ENCODE results near the gene PRLH.
A peak's percentile ranks its signal among the peaks of the same experiment; 100 is the strongest.
"Not testable (repeated sequence)": the region's sequence is repeated elsewhere in the genome, so short reads cannot be mapped to it uniquely, and the experiment has no call there.

The PRLH gene

GRCh38 chr2:237602409-237602808 lies 36.0 kb downstream of the PRLH start:
- DNase-seq (ENCODE audit: low read depth): no peak

DNA sequence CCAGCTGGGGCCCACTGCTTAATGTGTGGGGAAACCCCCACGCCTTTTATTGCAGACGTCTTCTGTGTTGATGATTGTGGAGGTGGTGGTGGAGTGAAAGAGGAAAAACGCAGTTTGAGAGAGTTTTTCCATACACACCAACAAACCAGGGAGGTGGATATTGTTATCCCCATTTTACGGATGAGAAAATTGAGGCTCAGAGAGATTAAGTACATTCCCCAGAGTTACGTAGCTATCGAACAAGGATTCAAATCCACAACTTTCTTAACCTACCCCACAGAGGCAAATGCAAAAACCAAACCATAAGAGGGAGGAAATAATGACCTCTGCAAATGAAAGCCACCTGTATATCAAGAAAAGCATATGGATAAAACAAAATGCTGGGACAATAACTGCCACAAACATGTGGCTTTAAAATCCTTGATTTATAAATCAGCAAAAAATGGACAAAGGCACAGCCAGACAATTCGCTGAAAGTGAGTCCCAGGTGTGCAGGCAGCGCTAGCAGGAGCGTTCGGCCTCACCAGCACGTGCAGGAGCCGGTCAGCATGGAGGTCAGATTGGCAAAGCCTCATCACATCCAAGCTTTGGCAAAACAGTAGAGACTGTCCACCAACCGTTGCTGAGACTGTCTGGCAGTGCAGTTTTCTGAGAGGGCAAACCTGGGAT lies 36.8 kb downstream of the PRLH start:
- no peak for DNase-seq (ENCODE audit: low read depth)

DNA sequence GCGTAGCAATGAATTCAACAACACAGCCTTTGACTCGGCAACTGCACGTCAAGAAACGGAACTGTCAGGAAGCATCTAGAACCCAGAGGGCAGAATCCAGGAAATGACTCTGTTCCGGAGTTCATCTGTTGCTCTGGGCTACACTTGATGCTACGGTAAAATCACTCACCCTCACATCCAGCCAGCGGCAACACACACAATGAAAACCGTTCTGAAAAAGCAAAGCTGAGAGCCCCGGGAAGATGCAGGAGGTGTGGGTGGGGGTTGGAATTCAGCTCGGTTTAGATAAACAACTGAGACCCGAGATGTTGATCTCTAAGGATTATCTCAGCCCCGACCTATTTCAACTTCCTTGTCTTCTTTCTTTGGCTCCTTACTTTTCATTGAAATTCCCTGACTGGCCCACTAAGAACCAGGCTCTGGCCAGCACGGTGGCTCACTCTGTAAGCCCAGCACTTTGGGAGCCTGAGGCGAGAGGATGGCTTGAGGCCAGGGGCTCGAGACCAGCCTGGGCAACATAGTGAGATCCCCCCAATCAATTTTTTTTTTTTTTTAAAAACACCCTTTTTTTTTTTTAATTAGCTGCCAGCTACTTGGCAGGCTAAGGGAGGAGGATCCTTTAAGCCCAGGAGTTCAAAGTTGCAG lies 37.5 kb downstream of the PRLH start:
- DNase-seq (ENCODE audit: low read depth): peak; percentile 31

DNA sequence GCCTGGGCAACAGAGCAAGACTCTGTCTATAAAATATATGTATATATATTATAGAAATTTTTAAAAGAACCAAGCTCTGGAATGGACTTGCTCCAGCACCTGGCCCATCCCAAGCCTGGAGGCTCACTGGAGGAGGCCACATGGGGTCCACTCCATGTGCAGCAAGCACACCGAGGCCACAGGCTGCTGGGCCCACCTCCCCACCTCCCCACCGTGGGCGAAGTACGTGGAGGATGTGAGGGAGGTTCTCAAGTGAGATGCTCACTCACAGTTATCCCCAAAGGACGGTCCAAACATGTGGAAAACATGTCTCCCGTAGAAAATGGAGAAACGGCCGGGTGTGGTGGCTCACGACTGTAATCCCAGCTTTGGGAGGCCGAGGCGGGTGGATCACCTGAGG lies 38.0 kb downstream of the PRLH start:
- no peak for DNase-seq (ENCODE audit: low read depth)

DNA sequence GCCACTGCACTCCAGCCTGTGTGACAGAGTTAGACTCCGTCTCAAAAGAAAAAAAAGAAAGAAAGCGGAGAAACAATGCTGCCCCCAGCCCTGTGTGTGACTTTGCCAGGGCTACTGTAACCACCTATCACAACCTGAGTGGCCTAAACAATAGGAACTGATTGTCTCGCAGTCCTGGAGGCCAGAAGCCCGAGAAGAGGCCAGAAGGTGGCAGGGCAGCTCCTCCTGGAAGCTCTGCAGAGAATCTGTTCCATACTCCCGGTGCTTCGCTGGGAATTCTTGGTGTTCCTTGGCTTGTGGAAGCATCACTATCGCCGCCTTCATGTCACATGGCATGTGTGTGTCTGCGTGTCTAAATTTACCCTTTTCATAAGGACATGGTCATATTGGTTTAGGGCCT lies 38.6 kb downstream of the PRLH start:
- no peak for DNase-seq (ENCODE audit: low read depth)

GRCh38 chr2:237606522-237606921 lies 40.1 kb downstream of the PRLH start:
- DNase-seq (ENCODE audit: low read depth): not testable (repeated sequence)

DNA sequence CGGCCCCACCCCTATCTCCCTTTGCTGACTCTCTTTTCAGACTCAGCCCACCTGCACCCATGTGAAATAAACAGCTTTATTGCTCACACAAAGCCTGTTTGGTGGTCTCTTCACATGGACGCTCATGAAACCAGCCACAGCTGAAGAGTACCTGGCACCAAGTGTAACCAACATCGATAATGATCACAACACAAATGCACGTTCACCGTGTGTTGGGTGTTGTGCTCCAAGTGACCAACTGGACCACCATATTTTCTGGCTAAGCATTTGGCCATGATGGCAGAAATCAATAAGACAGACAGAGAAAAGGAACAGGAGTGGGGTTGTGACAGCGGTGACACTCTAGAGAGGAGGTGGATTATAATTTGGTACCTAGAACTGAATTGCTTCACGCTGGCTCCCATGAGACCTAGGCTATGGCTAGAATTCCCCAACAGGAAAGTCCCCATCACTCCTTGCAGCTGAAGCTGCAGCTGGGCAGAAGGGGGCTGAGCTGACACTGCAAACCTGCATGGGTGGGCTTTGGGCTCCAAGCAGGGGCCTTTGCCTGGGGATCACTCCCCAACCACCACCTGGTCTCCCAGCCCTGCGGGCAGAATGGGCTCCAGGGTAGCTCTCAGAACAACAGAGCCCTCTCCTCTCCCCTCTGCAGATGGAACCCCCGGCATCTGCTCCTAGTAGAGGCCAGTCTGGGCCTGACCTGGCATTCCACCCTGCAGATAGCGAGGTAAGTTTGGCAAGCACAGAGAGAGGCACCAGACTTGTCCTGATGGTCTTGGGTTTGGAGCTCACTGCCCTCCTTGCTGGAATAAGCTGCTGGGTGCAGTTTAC lies 46.4 kb downstream of the PRLH start:
- DNase-seq (ENCODE audit: low read depth): no peak

- DNase-seq (ENCODE audit: low read depth): no peak
Measured at GRCh38 chr2:237613679-237614078, 47.3 kb downstream of the PRLH start.

DNA sequence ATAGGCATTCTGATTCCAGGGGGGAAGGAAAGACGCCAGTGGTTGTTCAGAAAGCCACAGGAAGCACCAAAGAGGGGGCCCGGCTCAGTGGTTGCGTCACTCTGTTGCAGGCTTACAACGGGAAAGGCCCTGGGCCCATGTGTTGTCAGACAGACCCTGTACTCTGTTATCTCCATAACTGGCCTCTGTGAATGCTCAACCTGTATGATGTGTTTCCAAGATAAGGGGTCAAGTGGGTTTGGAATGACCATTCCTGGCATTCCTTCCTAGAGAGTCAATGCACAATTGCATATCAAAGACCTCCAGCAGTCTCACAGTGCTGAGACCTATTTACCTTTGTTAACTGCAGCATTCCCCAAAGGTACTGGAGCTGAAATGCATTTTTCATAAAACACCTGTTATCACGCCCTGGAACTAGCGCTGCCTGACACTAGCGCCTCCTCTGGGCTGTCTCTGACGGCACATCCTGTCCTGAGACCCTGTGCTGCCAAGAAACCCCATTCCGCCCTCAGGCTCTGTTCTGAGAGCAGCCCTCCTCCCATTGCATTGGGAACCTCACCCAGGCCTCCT lies 47.9 kb downstream of the PRLH start:
- DNase-seq (ENCODE audit: low read depth): no peak

GRCh38 chr2:237615631-237616249 lies 49.4 kb downstream of the PRLH start:
- DNase-seq (ENCODE audit: low read depth): no peak

DNA sequence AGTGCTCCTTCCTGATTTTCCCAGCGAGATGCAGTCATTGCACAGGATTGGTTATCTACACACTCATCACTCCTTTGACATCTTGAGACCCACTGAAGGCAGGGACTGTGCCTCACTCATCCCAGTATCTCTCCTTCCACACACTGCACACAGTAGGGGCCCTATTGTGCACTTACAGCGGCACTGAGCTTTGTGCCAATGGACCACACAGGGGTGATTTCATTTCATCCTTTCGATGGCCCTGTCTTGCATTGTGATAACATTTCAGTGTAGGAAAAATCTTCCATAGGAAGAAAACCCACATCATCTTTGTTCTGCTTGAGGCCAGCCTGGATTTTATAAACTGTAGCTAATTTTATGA lies 50.0 kb downstream of the PRLH start:
- no peak for DNase-seq (ENCODE audit: low read depth)
